Skin of body (tissue), 2 donors: ENCODE measurements around the gene SLA2. TPM values are rescaled to one million over a fixed set of nuclear protein-coding genes. Genes with fewer than 3 reads are reported as not detected.
"Not testable (repeated sequence)": the region's sequence is repeated elsewhere in the genome, so short reads cannot be mapped to it uniquely, and the experiment has no call there.

ENCODE experiments used
- DNase-seq: peaks from one replicate; lab custom pipeline; 2025; lab: John Stamatoyannopoulos, UW
- total RNA-seq: library from RNA; depleted of rRNA; stranded (reverse); fragments of >200 nt; gene quantifications from one replicate; pipeline ENCODE4 v1.2.3, GENCODE V29; 2014

The SLA2 gene
- total RNA-seq, 1 donor from 2014 or later: 0.39 TPM

DNA sequence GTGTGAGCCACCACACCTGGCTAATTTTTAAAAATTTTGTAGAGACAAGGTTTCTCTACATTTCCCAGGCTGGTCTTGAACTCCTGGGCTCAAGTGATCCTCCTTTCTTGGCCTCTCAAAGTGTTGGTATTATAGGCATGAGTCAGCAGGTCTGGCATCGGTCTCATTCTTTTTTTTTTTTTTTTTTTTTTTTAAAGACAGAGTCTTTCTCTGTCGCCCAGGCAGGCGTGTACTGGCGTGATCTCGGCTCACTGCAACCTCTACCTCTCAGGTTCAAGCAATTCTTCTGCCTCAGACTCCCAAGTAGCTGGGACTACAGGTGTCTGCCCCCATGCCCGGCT lies 37.6 kb downstream of the SLA2 start:
- DNase-seq: not testable (repeated sequence)

DNA sequence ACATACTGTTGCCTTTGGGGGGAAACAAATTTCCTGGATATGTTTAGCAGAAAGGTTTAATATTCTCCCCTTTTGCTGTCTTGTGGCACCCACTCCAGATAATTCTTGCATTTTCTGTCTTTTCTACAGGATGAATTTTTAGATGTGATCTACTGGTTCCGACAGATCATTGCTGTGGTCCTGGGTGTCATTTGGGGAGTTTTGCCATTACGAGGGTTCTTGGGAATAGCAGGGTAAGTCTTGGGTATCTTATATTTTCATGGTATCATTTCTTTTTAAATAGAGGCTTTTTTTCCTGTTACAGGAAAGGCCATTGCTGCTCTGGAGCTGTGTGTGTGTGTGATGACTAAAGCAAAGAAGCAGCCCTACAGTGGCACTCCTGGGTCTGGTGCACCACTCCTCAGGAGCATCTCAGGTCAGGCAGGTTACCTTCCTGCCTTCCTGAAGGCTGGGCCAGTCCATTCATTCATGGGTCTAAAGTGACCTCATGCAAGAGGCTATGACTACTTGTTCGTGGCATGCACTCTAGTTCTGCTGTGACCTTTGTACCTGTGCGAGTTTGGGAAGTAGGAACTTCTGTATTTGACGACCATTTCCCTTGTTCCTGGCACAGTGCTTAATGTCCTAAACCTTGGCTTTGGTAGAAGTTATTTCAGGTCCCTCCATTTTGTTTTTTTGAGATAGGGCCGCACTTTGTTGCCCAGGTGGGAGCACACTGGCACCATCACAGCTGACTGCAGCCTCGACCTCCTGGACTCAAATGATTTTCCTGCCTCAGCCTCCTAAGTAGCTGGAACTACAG lies 38.2 kb downstream of the SLA2 start:
- no peak for DNase-seq

DNA sequence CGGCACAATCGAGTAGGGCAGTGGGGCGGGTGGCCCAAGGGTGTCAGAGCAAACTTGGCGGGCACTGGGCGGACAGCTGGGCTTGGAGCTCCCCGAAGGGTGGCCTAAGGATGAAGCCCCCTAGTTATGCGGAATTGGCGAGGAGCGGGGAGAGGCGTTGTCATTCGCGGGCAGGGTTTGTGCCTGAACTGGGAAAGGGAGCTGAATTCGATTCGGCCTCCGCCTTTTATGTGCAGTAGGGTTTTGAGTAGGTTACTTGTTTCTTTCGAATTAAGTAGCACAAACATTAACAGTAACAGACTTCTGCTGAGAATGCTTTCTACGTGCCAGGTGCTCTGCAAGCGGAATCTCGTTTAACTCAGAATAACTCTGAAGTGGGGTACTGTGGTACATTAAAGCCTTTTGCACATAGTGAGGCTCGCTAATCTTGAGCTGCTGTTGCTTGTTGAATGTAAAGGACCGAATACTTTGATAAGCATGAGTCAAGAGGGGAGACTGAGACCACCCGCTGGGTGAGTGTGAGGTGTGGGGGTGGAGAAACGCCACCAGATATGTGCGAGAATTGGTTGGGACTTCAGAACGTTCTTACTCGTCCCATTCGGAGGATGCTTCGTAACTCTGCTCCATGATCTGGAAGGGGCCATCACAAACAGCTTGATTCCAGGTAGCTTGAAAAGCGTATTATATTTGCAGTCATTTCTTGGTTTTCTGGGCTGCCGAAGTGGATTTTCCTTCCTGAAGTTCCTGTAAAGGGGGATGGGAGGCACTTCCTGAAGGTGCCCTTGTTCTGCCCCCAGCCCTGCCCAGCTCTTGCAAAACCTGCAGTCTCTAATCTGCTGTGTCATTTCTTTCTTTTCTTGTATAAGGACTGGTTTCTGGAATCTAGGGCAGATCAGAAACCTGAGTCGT lies 39.6 kb downstream of the SLA2 start:
- no peak for DNase-seq

DNA sequence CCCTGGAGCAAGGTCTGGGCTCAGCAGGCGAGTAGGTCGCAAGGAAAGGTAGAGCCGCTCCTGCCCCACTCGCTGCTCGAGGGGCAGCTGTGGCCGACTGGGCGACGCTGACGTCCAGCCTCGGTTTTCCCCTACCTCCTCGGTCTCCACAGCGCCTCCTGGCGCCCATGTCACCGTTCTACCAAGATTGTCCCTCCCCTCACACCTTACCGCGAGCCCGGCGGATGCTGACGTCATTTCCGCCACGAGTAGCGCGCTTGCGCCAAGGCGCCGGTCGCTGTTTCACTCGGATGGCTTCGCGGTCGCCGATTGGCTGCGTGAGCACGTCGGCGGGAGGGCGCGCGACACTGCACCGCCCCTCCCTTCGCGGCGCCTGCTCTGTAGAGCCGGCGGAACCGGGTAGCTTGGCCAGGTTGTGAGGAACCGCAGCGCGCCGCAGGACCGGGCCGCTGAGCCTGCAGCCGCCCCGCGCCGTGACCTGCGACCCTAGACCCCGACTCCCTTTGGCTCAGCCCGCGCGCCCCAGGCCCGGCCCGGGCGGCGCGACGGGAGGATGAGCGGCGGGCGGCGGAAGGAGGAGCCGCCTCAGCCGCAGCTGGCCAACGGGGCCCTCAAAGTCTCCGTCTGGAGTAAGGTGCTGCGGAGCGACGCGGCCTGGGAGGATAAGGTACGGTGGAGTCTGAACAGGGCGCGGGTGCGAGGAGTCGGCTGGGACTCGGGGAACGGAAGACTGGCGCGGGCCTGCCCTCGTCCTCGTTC lies 40.4 kb downstream of the SLA2 start, which contains the start of gene RAB5IF:
RAB5IF (plus strand) TSS at position 381 of the 759 bp plus-strand sequence; CDS start at position 554, 173 bp downstream.
- DNase-seq: peak; percentile 99

DNA sequence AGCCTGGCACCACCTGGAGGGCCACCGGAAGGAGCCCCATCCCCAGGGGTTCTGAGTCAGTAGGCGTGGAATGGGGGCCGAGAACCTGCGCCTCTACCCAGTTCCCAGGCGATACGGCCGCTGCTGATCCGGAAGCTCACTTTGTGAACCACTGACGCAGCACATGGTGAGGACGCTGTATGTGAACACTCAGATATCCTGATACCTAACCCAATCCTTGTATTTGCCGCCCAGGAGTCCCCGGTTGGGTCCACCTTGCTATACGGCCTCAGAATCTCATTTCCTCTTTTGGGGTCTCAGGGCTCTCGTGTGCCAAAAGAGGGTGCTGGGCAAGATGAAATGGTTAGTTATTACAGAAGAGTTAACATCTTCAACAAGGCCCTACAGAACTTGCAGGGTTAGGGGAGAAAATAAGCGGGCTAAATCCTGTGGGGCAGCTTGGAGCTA lies 41.0 kb downstream of the SLA2 start:
- no peak for DNase-seq

DNA sequence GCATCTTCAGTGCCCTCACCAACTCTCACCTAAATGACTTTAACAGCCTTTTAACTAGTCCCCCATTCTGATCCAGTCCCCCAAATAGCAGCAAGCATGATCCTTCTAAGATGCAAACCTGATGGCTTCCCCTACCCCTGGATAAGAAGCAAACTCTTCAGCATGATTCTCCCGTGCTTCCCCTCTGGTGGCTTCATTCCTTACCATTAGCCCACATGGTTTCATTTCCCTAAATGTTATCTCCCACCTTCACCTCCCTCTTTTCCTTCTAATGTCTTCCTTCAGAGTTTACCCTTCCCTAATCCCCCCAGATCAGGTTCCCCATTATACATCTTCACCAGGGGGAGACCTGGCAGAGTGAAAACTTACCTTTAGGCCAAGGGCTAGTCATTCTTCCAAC lies 44.5 kb downstream of the SLA2 start:
- no peak for DNase-seq

DNA sequence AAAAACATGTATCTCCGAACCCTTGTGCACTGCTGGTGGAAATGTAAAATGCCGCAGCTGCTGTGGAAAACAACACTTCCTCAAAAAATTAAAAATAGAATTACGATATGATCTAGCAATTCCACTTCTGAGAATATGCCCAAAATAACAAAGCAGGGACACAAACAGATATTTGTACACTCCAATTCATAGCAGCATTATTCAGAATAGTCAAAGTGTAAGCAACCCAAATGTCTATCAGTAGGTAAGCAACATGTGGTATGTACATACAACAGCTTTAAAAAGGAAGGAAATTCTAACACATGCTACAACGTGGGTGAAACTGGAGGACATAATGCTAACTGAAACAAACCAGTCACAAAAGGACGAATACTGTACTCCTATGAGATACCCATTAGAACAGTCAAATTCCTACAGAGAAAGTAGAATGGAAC lies 46.1 kb downstream of the SLA2 start:
- no peak for DNase-seq

DNA sequence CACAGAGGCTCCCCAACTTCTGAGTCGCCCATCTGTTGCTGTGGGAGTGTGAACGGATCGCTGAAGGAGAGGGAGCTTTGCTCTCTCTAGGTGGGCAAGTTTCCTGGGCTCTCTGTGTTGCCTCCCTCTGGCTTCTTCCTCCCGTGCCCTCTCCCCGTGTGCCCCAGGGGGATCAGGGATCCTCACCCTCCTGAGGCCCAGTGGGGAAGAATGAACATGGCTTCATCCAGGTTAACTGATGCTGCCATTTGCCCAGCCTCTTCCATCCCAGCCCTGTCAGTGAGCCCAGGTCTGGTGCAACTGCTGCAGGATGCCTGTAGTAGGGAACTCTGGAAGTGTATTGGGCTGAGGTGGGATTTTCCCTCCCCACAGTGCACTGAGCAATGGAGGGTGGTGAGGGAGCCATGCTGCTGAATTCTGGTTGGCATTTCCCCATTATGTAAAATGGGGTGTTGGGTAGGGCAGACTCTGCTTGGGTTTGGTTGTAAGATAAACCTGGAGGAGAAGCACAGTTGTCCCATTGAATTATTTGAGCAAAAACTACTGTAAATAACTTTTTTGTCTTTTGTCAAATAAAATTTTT lies 52.6 kb downstream of the SLA2 start:
- DNase-seq: no peak

DNA sequence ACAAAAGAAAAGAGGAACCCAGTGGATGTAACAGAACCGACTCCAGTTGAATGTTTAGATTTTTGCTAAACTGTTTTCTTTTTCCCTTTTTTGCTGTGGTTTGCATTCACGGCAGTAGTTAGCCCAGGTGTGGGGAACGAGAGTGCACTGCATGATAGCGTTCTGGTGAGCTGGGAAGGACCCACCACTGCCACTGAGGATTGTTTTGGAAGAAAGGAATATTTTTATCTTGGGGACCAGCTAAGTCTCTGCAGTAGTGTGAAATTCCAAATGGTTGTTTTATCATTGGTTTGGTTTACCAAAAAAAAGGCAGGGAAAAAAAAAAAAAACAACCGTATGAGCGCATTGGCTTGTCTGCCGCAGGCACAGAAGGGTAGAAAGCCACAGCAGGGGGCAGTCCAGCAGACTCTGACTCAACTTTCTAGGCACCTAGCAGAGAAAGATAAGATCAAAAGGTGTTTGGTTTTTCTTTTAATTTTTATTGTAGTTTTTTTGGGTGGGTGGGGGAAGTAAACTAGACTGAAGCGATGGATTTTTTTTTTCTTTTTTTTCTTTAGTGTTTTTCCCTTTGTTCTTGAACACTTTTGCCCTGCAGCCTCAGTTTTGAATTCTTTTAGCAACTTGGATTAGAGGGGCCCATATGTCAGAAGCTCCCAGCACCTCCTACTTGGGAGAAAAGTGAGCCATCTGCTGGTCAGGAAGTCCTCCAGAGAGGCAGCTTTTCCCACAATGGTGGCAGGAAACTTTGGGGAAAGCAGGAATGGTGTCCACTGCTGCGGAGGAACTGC lies 53.9 kb downstream of the SLA2 start:
- no peak for DNase-seq

DNA sequence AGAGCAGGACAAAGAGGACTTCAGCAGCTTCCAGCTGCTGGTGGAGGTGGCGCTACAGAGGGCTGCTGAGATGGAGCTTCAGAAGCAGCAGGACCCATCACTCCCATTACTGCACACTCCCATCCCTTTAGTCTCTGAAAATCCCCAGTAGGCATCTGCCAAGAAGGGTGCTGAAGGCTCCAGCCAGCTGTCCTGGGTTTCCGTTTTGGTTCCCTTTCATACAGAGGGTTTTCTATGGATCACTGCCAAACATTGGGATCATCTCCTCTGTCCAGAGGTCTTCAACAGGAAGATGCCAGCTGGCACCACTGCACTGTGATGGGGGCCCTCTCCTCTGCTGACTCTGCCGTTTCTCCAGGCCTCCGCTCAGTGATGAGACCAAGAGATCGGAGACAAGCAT lies 54.7 kb downstream of the SLA2 start:
- DNase-seq: no peak

DNA sequence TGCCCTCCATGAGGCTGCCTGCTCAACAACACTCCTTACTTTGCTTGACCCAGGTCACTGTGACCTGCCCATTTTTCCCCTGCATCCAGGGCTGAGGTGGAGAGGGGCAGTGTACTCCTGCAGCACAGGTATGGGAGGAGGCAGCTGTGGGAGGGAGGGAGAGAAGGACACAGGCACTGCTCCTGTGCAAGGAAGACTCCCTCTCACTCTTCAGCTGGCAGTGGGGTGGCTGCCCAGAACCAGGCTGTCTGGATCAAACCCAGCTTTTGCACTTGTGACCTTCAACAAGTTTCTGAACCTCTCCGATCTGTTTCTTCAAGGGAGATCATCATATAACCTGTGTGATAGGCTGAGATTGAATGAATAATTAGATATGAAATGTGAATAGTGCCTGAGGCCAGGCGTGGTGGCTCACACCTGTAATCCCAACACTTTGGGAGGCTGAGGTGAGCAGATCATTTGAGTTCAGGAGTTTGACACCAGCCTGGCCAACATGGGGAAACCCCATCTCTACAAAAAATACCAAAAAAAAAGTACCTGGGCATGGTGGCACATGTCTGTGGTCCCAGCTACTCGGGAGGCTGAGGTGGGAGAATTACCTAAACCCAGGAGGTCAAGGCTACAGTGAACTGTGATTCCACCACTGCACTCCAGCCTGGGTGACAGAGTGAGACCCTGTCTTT lies 58.5 kb downstream of the SLA2 start:
- no peak for DNase-seq

DNA sequence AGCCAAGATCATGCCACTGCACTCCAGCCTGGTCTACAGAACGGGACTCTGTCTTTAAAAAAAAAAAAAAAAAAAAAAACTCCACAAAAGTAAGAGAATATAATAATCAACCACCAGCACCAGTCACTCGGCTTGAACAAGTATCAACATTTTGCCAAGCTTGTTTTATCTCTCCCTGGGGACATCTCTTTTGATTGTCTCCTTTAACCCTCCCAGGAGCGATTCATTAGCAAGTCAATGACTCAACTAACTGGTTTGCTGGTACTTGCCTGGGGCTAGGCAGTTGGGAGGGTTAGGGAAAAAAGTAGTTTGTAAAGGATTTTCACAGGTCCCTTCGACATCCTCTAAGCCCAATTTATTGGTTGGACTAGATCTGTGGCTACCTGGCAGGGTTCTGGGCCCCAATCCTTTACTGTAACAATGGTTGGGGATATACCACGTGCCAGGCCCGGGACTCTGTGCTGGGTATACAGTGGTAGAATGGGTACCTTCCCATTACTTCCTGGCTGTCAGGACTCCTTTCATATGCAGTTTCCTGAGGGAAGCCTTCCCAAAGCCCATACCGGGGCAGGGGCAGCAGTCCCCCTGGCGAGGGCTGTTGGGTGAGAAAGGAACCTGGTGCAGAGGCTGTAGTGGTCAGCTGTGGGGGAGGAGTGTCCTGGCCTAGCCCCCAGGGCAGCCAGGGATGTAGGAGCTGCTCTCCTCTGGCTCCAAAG lies 60.4 kb downstream of the SLA2 start:
- no peak for DNase-seq

DNA sequence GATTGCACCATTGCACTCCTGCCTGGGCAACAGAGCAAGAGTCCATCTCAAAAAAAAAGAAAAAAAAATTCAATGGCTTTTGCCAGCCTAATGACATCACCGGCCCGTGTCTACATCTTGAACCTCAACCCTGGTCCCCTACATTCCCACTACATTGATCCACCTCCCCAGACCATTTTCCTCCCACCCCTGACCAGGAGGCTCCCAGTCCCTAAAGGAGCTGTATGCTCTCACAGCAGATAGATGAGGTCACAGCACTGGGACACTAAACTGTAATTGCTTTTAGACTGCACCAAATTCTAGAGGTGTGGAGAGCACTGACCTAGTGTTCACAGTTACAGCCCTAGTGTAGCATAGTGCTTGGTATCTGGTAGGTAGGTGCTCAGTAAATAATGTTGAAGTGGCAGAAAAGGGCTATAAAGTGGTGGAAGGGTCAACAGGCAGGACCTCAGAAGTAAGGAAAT lies 61.9 kb downstream of the SLA2 start:
- DNase-seq: no peak

DNA sequence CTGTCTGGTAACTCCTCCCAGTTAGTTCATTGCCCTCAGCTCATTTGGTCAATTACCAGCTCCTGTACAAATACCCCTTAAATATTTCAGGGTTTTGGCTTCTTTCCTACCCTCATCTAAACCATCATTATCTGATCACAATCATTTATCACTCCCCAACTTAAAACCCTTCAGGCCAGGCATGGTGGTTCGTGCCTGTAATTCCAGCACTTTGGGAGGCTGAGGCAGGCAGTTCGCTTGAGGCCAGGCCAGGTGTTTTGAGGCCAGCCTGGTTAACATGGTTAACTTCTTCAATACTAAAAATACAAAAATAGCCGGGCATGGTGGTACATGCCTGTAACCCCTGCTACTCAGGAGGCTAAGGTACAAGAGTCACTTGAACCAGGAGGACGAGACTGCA lies 63.2 kb downstream of the SLA2 start:
- DNase-seq: no peak

DNA sequence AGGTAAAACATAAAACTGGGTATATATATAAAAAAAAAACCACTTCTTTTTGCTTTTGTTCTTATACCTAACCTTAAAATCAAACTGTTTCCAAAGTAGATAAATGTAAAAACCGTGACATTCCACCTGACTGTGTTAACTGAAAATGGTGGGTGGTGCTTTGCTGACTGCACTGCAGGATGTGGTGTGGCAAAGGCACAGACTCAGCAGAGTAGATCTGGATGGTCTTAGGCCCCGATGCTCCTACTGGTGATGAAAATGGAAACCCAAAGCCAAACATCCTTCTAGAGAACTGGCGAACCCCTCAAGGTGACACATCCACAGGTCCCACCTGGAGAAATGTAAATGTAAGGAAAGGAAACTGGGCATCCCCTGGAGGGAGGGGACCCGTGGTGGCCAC lies 63.7 kb downstream of the SLA2 start:
- no peak for DNase-seq

DNA sequence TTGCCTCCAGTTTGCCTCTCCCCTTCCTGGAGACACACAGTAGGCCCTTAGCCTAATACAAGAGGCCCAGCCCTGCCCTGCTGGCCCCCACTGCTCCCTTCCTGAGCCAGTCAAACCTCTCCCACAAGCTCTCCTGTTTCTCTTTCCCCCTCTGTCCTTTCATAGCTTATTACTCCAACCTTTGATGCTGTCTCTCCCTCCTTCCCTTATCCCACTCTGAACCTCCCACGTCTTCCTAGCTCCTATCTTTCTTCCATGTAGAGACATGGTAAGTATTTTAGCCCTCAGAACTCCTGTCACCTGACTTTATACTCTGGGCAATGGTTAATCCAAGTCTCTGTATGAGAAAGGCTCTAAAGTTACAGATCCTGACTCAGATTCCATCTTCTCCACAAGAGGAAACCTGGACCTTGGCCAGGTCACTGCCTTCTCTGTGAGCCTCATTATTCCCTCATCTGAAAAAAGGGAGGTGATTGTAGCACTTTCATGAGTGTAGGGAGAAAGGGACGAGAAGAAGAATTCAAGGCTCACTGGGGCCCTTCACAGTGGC lies 65.9 kb downstream of the SLA2 start:
- no peak for DNase-seq

DNA sequence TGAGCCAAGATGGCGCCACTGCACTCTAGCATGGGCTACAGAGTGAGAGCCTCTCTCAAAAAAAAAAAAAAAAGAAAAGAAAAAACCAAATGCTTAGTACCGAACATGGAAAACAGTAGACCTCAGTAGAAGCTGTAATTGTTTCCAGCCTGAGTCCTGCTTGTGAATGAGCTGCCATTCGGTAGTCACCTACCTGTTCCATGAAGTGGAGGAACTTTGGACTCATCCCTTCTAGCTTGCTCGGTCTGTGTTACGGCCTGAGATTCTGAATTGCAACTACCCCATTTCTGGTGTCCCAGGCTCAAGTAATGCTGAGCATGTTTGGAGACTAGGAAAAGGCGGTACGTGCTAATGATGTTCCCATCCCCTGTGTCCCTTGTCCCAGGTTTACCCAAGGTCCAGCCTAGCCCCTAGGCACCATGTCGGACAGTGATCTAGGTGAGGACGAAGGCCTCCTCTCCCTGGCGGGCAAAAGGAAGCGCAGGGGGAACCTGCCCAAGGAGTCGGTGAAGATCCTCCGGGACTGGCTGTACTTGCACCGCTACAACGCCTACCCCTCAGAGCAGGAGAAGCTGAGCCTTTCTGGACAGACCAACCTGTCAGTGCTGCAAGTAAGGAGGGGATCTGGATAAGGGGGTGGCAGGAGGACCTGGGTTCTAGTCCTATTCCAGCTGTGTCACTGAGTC lies 67.5 kb downstream of the SLA2 start:
- no peak for DNase-seq

DNA sequence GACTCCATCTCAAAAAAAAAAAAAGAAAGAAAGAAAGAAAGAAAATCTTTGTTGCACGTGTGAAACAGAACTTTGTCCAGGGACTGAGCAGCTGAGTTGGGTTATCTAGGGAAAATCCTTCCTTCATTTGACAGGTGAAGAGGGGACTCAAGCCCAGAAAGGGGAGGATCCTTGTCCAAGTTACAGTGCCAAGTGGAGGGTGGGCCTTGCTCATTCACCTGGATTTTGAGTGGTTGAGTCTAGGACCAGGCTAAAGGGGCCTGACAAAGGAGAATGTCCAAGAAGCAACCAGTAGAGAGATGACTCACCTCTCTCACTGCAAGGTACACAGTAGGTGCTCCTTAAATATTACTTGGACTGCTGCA lies 69.9 kb downstream of the SLA2 start:
- DNase-seq: no peak
